Thyroid gland (tissue), 4 donors: ENCODE measurements around the gene RASA3. TPM values are rescaled to one million over a fixed set of nuclear protein-coding genes. Genes with fewer than 3 reads are reported as not detected.

Experiments used
- DNase-seq, 2 donors: peaks; one replicate each; pipeline ENCODE4 v3.0.0-alpha.2; 2019
- H3K27ac ChIP-seq, 3 donors: fragments of 200-600 bp; sonication (generic); 1 replicate in 2 of 3; 2 replicates in 1 of 3; pipeline ENCODE4 v1.5.1; 2016 to 2019; ENCODE audit warnings: mild to moderate bottlenecking in 1 of 3, moderate library complexity in 1 of 3
- H3K27me3 ChIP-seq: fragments of 200-600 bp; sonication (generic); one replicate; pipeline ENCODE4 v1.5.1; 2019
- H3K36me3 ChIP-seq, 2 donors: fragments of 200-600 bp; sonication (generic); one replicate each; pipeline ENCODE4 v1.5.1; 2016 to 2019
- H3K4me1 ChIP-seq, 2 donors: fragments of 200-600 bp; sonication (generic); one replicate each; pipeline ENCODE4 v1.5.1; 2017 to 2019
- H3K4me3 ChIP-seq, 3 donors: fragments of 200-600 bp; sonication (generic); replicated peaks in 1 of 3; 1 replicate in 2 of 3; 2 replicates in 1 of 3; pipeline ENCODE4 v1.5.1; 2016; ENCODE audit warnings: mild to moderate bottlenecking in 1 of 3
- H3K9me3 ChIP-seq: fragments of 200-600 bp; sonication (generic); one replicate; pipeline ENCODE4 v1.5.1; 2017
- POLR2A ChIP-seq, 2 donors: fragments of 450-650 bp; IDR thresholded peaks; one replicate each; pipeline ENCODE4 v1.6.1; 2017; ENCODE audit warnings: antibody characterized with exemption in 2 of 2, mild to moderate bottlenecking in 2 of 2, moderate library complexity in 1 of 2
- WGBS, 2 donors: methylation state at CpG; one replicate each; pipeline ENCODE4 v1.1.5; 2017; 5-methylcytosine and 5-hydroxymethylcytosine counted together
- intact Hi-C: fragments of 100-400 bp; cut with DNase I; formaldehyde crosslinking; loops from one replicate; pipeline ENCODE4 v1.15.1; 2023
- total RNA-seq, 4 donors: library from RNA; depleted of rRNA; stranded (reverse); fragments of >200 nt; gene quantifications; one replicate each; pipeline ENCODE4 v1.2.3, GENCODE V29; 2016
- TF ChIP-seq, protein P1 (sequence below), 6 experiments: fragments of 200-600 bp in 3 of 6; fragments of 450-650 bp in 3 of 6; sonication (generic) in 3 of 6; IDR thresholded peaks; one replicate each; pipeline ENCODE4 v1.5.1; 2016 to 2019; ENCODE audit warnings: antibody characterized with exemption in 6 of 6, mild to moderate bottlenecking in 2 of 6, inconsistent platforms in 1 of 6, moderate library complexity in 1 of 6

The RASA3 gene
- total RNA-seq, 4 donors from 2014 or later = 22.3 to 32.3 (median 25.5) TPM

DNA sequence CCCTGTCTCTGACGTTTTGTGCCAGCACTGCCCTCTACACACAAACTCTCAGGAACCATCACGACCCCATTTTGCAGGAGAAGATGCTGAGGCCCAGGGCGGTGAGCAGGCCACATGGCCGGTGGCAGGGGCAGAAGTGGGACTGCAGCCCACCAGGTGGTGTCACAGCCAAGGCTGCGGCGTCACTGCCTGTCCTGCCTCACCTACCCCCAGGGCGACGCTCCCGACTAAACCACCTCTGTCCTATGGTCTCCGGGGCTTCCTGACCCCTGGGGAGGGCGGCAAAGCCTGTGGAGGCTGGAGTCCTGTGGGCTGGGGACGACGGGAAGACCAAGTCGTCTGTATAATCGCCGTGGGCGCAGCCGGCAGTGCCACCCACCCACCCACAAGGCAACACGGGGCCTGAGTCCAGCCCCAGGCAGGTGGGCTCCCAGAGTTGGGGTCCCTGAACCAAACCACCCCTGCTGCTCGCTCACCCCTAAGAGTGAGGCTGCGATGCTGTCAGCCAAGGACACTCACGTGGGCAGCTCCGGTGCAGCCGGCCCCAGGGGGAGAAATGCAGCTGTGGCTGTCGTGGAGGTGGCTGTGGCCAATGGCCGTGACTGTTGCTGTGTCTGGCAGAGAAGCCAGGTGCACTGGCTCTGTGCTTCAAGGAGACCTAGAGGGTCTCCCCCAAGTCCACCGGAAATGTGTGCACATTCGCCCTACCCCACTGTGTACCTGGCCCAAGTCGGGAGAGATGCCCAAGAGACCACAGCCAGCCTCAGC, 29.7 kb downstream of the RASA3 start:
- intact Hi-C loops = no loop called here
- Histone ChIP-seq H3K27me3 (no peaks in the 10 kb centered on the region), H3K4me1 (peaks cover 9 to 10% of the 10 kb centered on the region in 2 donors), H3K4me3 (no peak overlapping the region), H3K36me3 (no peaks in the 10 kb centered on the region), H3K9me3 (no peaks in the 10 kb centered on the region), H3K27ac (no peak overlapping the region)
- 95 to 98% methylated on average over 8 to 29 of the region's 29 CpGs for WGBS, 2 donors
- TF ChIP-seq, protein P1, sequence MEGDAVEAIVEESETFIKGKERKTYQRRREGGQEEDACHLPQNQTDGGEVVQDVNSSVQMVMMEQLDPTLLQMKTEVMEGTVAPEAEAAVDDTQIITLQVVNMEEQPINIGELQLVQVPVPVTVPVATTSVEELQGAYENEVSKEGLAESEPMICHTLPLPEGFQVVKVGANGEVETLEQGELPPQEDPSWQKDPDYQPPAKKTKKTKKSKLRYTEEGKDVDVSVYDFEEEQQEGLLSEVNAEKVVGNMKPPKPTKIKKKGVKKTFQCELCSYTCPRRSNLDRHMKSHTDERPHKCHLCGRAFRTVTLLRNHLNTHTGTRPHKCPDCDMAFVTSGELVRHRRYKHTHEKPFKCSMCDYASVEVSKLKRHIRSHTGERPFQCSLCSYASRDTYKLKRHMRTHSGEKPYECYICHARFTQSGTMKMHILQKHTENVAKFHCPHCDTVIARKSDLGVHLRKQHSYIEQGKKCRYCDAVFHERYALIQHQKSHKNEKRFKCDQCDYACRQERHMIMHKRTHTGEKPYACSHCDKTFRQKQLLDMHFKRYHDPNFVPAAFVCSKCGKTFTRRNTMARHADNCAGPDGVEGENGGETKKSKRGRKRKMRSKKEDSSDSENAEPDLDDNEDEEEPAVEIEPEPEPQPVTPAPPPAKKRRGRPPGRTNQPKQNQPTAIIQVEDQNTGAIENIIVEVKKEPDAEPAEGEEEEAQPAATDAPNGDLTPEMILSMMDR (IDR thresholded peaks at IDR 0.05) = no peak
- TF ChIP-seq POLR2A (IDR thresholded peaks at IDR 0.05) = no peak
- no peak for DNase-seq

DNA sequence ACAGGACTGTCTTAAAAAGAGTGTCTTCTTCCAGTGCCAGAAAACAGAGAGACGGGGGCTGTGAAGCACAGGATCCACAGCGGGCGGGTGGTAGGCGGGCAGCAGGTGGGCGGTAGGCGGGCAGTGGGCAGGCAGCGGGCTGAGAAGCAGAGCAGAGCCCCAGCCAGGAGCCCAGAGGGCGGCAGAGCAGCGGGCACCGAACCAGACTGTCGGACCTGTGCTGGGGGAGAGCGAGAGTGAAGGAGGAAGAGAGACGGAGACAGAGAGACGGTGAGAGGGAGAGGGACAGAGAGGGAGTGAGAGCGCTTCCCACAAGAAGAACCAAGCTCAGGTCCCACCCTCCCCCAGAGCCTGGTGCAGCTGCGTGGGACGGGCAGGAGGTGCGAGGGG, 30.3 kb downstream of the RASA3 start:
- no peaks in the 10 kb centered on the region for H3K36me3 ChIP-seq
- H3K4me1 ChIP-seq = peaks cover 4 to 7% of the 10 kb centered on the region in 2 donors
- DNase-seq = no peak
- H3K4me3 ChIP-seq = no peak overlapping the region
- 95 to 97% methylated on average over 18 of the region's 18 CpGs for WGBS, 2 donors
- TF ChIP-seq, protein P1 (IDR thresholded peaks at IDR 0.05) = no peak
- no peak for TF ChIP-seq POLR2A (IDR thresholded peaks at IDR 0.05)
- H3K27me3 ChIP-seq = no peaks in the 10 kb centered on the region
- intact Hi-C loops = no loop called here
- H3K27ac ChIP-seq = no peak overlapping the region
- no peaks in the 10 kb centered on the region for H3K9me3 ChIP-seq

DNA sequence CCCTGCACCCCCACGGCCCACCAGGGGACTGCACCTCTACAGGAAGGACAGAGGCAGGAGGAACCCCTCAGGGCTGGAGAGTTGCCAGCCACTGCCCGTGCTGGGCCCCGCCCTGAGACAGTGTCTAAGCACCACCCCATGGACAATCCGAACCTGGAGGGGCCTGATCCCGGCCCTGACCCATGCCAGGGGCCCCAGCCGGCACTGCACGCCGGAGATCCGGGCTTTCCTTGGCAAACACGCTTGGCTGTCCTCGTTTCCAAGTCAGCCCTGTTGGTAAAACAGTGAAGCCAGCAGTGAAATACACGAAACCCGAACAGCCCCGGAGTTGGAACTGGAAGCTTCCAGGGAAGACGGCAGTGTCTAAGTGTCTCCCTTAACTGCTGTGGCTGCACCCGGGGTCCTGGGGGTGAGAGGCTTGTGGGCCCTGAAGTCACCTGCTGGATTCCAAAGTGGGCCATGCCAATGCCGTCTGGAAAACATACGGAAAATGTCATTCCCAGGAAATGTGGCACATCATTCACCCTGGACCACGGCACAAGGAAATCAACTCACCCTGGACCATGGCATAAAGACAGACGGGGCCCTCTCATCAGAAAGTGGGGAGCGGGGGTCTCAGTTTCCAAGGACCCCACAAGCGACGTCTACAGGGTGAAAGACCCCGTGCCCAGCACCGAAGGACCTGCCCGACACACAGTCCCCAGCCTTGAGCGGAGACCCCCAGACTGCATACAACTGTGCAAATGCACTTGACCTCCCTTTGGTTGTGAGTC, 30.9 kb downstream of the RASA3 start:
- Histone ChIP-seq H3K9me3 (no peaks in the 10 kb centered on the region), H3K27me3 (no peaks in the 10 kb centered on the region), H3K4me1 (peaks cover 4 to 7% of the 10 kb centered on the region in 2 donors), H3K27ac (peak overlapping the region; percentile 29 to 52 (median 38)), H3K36me3 (no peaks in the 10 kb centered on the region), H3K4me3 (no peak overlapping the region)
- TF ChIP-seq, protein P1 (IDR thresholded peaks at IDR 0.05) = no peak
- no peak for TF ChIP-seq POLR2A (IDR thresholded peaks at IDR 0.05)
- peak; percentile 35 to 62 for DNase-seq
- 66 to 87% methylated on average over 12 to 25 of the region's 27 CpGs for WGBS, 2 donors
- intact Hi-C loops = no loop called here

DNA sequence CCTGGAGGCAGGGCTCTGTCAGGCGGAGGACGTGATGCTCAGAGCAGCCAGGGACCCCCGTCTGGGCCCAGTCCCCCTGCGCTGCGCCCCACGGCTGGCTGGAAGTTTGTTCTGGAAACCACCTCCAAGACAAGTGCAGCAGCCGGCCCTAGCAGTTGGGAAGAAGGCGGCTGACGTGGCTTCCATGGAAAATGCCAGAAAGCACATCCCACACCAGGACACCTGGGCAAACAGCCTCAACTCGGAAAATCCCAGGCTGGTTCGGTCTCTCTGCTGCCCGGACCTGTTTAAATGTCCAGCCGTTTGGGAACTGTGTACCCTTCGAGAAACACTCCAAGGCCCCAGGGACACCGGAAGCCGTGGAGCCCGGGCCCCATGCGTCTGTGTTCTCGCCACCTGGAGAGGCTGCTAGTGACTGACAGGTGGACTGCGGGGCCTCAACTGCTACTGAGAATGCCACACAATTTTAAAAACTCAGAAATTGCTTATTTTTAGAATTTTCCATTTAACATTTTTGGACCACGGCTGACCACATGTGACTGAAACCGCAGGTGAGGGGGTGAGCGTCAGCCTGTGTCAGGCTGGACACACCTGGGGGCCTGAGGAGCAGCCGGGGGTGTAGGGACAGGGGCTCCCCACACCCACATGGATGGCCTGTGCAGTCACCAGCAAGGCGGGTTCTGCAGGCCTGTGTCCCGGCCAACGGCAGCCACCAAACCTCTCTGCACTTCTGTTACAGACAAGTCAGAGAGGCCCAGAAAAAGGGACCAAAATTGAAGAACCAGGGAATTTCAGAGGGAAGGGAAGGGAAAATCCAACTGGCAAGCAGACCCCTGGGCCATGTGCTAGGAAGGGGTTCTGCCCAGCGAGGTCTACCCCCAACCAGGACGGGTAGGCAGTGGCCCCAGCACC, 31.7 kb downstream of the RASA3 start:
- Histone ChIP-seq H3K4me1 (peaks cover 4 to 7% of the 10 kb centered on the region in 2 donors), H3K4me3 (no peak overlapping the region)
- intact Hi-C loops = no loop called here

More for the DNA sequence above, 31.7 kb downstream of the RASA3 start:
- peak in 1 of 2 donors; percentile 57 for DNase-seq
- Histone ChIP-seq H3K36me3 (no peaks in the 10 kb centered on the region), H3K9me3 (no peaks in the 10 kb centered on the region), H3K27ac (peak overlapping the region; percentile 29 to 52 (median 38)), H3K27me3 (no peaks in the 10 kb centered on the region)
- no peak for TF ChIP-seq POLR2A (IDR thresholded peaks at IDR 0.05)
- TF ChIP-seq, protein P1 (IDR thresholded peaks at IDR 0.05) = no peak
- WGBS, 2 donors = 72 to 77% methylated on average over 26 to 27 of the region's 29 CpGs
